Testis (tissue), 3 donors: Measurements from ENCODE around the gene HSFX1. TPM values are rescaled to one million over a fixed set of nuclear protein-coding genes. Genes with fewer than 3 reads are reported as not detected.

Experiments
- DNase-seq: peaks from one replicate; pipeline ENCODE4 v3.0.0-alpha.2; 2019
- H3K27ac ChIP-seq, 2 donors: fragments of 200-600 bp; sonication (generic); one replicate each; pipeline ENCODE4 v1.5.1; 2019
- H3K27me3 ChIP-seq: fragments of 200-600 bp; sonication (generic); one replicate; pipeline ENCODE4 v1.5.1; 2019
- H3K36me3 ChIP-seq: fragments of 200-600 bp; sonication (generic); one replicate; pipeline ENCODE4 v1.5.1; 2017; ENCODE audit warnings: low read depth; ENCODE audit errors: missing control alignments
- H3K4me1 ChIP-seq: fragments of 200-600 bp; sonication (generic); one replicate; pipeline ENCODE4 v1.5.1; 2019
- H3K4me3 ChIP-seq, 2 donors: fragments of 200-600 bp; sonication (generic); one replicate each; pipeline ENCODE4 v1.5.1; 2017 to 2019
- H3K9me3 ChIP-seq: fragments of 200-600 bp; sonication (generic); one replicate; pipeline ENCODE4 v1.5.1; 2017
- POLR2A ChIP-seq: fragments of 450-650 bp; IDR thresholded peaks from one replicate; pipeline ENCODE4 v1.6.1; 2017; ENCODE audit warnings: antibody characterized with exemption, mild to moderate bottlenecking, moderate library complexity
- WGBS, 2 donors: methylation state at CpG; one replicate each; pipeline ENCODE4 v1.1.5; 2018; 5-methylcytosine and 5-hydroxymethylcytosine counted together
- intact Hi-C: fragments of 100-400 bp; cut with DNase I; formaldehyde crosslinking; loops from one replicate; pipeline ENCODE4 v1.15.1; 2023; ENCODE audit warnings: low total_unique reads
- polyA plus RNA-seq: library from polyadenylated mRNA; stranded (reverse); fragments of 350-450 nt; fragmentation: Illumina TruSeq; extraction: RNeasy Lipid Tissue Mini Kit (QIAGEN cat#74804); gene quantifications from one replicate; pipeline ENCODE4 v1.2.3, GENCODE V29; 2014; ENCODE audit warnings: low read depth, low replicate concordance; ENCODE audit not compliant: insufficient read depth
- small RNA-seq, 2 donors: library from RNA; depleted of rRNA; stranded (forward); fragments of <200 nt; gene quantifications; one replicate each; pipeline ENCODE3, GENCODE V24; 2016
- total RNA-seq, 2 donors: library from RNA; depleted of rRNA; stranded (reverse); fragments of >200 nt; gene quantifications; one replicate each; pipeline ENCODE4 v1.2.3, GENCODE V29; 2016
- TF ChIP-seq, protein P1 (sequence below), 3 experiments: fragments of 450-650 bp in 2 of 3; fragments of 200-600 bp in 1 of 3; sonication (generic) in 1 of 3; IDR thresholded peaks; one replicate each; pipeline ENCODE4 v1.5.1; 2016 to 2019; ENCODE audit warnings: antibody characterized with exemption in 3 of 3, mild to moderate bottlenecking in 2 of 3, moderate library complexity in 1 of 3

Gene HSFX1
- total and polyA plus RNA-seq, 3 donors from 2014 or later = 1.3 to 9.8 (median 4.0) TPM

DNA sequence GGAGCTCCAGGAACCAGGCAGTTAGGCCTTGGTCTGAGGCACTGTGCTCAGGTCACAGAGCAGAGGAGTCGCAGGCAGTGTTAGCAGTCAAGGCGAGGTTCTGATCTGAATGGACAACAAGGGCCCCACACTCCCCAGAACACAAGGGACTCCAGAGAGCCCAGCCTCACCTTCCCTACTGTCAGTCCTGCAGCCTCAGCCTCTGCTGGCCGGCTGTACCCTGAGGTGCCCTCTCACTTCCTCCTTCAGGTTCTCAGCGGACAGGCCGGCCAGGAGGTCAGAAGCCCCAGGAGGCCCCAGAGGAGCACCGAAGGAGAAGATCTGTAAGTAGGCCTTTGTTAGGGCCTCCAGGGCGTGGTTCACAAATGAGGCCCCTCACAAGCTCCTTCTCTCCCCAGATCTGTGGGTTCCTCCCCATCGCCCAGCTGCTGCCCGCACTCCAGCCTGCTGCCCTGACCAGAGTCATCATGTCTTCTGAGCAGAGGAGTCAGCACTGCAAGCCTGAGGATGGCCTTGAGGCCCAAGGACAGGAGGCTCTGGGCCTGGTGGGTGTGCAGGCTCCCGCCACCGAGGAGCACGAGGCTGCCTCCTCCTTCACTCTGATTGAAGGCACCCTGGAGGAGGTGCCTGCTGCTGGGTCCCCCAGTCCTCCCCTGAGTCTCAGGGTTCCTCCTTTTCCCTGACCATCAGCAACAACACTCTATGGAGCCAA, 34.0 kb downstream of the HSFX1 start:
- Histone ChIP-seq H3K27ac (no peak overlapping the region), H3K36me3 (no peaks in the 10 kb centered on the region), H3K4me3 (no peak overlapping the region), H3K9me3 (no peaks in the 10 kb centered on the region), H3K4me1 (no peaks in the 10 kb centered on the region), H3K27me3 (no peaks in the 10 kb centered on the region)
- DNase-seq = no peak
- no peak for TF ChIP-seq POLR2A
- WGBS, 2 donors = 90% methylated on average over 2 of the region's 12 CpGs; no CpG with 5 or more reads in 1 of the 2 donors
- intact Hi-C loops = no loop called here

DNA sequence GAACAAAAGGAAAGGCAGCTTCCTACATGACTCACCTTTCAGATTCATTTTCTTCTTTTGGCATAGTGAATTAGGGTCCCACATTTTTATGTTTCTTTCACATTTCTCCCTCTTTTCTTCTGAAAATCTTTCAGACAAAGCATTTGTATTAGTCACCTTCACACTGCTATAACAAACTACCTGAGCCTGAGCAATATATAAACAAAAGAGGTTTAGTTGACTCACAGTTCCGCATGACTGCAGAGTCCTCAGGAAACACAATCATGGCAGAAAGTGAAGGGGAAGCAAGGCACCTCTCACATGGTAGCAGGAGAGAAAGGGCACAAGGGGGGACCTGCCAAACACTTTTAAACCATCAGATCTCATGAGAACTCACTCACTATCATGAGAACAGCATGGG, 44.8 kb downstream of the HSFX1 start:
- no peak for TF ChIP-seq POLR2A
- TF ChIP-seq, protein P1, sequence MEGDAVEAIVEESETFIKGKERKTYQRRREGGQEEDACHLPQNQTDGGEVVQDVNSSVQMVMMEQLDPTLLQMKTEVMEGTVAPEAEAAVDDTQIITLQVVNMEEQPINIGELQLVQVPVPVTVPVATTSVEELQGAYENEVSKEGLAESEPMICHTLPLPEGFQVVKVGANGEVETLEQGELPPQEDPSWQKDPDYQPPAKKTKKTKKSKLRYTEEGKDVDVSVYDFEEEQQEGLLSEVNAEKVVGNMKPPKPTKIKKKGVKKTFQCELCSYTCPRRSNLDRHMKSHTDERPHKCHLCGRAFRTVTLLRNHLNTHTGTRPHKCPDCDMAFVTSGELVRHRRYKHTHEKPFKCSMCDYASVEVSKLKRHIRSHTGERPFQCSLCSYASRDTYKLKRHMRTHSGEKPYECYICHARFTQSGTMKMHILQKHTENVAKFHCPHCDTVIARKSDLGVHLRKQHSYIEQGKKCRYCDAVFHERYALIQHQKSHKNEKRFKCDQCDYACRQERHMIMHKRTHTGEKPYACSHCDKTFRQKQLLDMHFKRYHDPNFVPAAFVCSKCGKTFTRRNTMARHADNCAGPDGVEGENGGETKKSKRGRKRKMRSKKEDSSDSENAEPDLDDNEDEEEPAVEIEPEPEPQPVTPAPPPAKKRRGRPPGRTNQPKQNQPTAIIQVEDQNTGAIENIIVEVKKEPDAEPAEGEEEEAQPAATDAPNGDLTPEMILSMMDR (IDR thresholded peaks at IDR 0.05) = no peak
- 100% methylated on average over 1 of the region's 1 CpG; no CpG with 5 or more reads in 1 of the 2 donors for WGBS, 2 donors
- no peaks in the 10 kb centered on the region for H3K9me3 ChIP-seq

DNA sequence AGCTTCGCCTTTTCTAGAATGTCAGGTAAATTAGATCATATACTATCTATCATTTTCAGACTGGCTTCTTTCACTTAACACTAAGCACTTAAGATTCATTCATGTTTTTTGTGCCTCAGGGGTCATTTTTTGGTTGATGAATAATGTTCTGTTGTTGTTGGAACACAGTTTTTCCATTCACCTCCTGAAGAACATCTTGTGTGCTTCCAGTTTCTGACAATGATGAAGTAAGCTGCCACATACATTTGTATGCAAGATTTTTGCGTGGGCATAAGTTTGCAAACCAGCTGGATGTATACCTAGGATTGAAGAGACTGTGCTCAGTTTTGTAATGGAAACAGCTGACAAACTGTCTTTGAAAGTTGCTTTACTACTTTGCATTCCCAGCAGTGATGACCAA, 45.5 kb downstream of the HSFX1 start:
- no peaks in the 10 kb centered on the region for H3K9me3 ChIP-seq
- no peaks in the 10 kb centered on the region for H3K36me3 ChIP-seq
- H3K4me3 ChIP-seq = no peak overlapping the region
- no peak overlapping the region for H3K27ac ChIP-seq
- intact Hi-C loops = no loop called here
- no peak for DNase-seq
- WGBS, 2 donors = 86 to 87% methylated on average over 2 of the region's 2 CpGs
- no peaks in the 10 kb centered on the region for H3K4me1 ChIP-seq
- no peaks in the 10 kb centered on the region for H3K27me3 ChIP-seq
- TF ChIP-seq POLR2A = no peak
- TF ChIP-seq, protein P1 (IDR thresholded peaks at IDR 0.05) = no peak

More for the DNA sequence above, 44.8 kb downstream of the HSFX1 start:
- intact Hi-C loops = no loop called here
- Histone ChIP-seq H3K36me3 (no peaks in the 10 kb centered on the region), H3K4me1 (no peaks in the 10 kb centered on the region), H3K27ac (no peak overlapping the region), H3K27me3 (no peaks in the 10 kb centered on the region), H3K4me3 (no peak overlapping the region)
- DNase-seq = no peak

DNA sequence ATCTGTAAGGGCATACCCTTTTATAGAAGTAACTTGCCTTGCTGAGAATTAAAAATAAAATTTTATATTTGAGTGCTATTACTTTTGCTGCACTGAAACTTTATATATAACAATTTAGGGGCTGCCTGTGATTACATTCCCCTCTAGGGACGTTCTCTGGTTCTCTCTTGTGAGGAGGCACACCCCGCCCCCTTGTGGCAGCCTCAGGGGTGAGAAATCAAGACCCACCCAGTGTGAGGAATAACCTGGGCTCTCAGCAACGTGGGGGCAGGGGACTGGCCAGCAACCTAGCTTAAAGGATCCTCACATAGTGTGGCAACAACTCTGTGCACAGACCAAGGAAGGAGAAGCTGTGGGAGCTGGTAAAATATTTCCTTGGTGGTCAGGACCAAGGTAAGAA, 51.6 kb downstream of the HSFX1 start:
- Histone ChIP-seq H3K4me3 (no peak overlapping the region), H3K36me3 (no peaks in the 10 kb centered on the region), H3K27me3 (no peaks in the 10 kb centered on the region), H3K27ac (no peak overlapping the region), H3K4me1 (no peaks in the 10 kb centered on the region), H3K9me3 (no peaks in the 10 kb centered on the region)
- TF ChIP-seq, protein P1 (IDR thresholded peaks at IDR 0.05) = no peak
- TF ChIP-seq POLR2A = no peak
- WGBS, 2 donors = 21 to 35% methylated on average over 2 to 3 of the region's 3 CpGs
- peak; percentile 16 for DNase-seq
- intact Hi-C loops = no loop called here

Small RNA genes lying within 50 kb of the gene (small RNA-seq; reads per million reads assigned to genes)
- gene AC244098.1 = 0 reads per million in 2 donors
- gene AC244098.2 = 0 reads per million in 2 donors
- gene AC244098.3 = 0 reads per million in 2 donors

Other genes starting within 250 kb of the HSFX1 start
- 10 to 100 TPM; 10.6 to 12.0 TPM for gene EOLA1, start 233.1 kb upstream of the HSFX1 start, total RNA-seq
- 13.4 TPM for gene EOLA1, start 233.1 kb upstream of the HSFX1 start, polyA plus RNA-seq
- gene HSFX3, start 224.1 kb upstream of the HSFX1 start, total RNA-seq = 1 to 10 TPM; 5.6 to 8.7 TPM
- gene HSFX3, start 224.1 kb upstream of the HSFX1 start, polyA plus RNA-seq = 16.6 TPM
- gene MAGEA9B, start 186.6 kb upstream of the HSFX1 start, total RNA-seq = 10 to 100 TPM; 18.6 to 24.6 TPM
- gene MAGEA9B, start 186.6 kb upstream of the HSFX1 start, polyA plus RNA-seq = 11.0 TPM
- 1 to 10 TPM; 4.8 to 5.6 TPM for gene HSFX2, start 178.8 kb upstream of the HSFX1 start, total RNA-seq
- gene HSFX2, start 178.8 kb upstream of the HSFX1 start, polyA plus RNA-seq = 11.8 TPM
- 10 to 100 TPM; 64.3 to 66.0 TPM for gene TMEM185A, start 142.3 kb upstream of the HSFX1 start, total RNA-seq
- gene TMEM185A, start 142.3 kb upstream of the HSFX1 start, polyA plus RNA-seq = 48.7 TPM
- gene MAGEA11, start 62.0 kb upstream of the HSFX1 start, total RNA-seq = 1 to 10 TPM; 6.8 to 9.8 TPM
- 9.4 TPM for gene MAGEA11, start 62.0 kb upstream of the HSFX1 start, polyA plus RNA-seq
- not detected for gene MAGEA9, start 7.9 kb downstream of the HSFX1 start, total RNA-seq
- gene MAGEA9, start 7.9 kb downstream of the HSFX1 start, polyA plus RNA-seq = 6.4 TPM
- gene MAGEA8, start 107.1 kb downstream of the HSFX1 start, total RNA-seq = 1 to 10 TPM; 1.1 to 2.0 TPM
- 2.9 TPM for gene MAGEA8, start 107.1 kb downstream of the HSFX1 start, polyA plus RNA-seq
- gene HSFX4, start 155.5 kb downstream of the HSFX1 start, total RNA-seq = 1 to 10 TPM; 2.4 to 6.0 TPM
- 9.7 TPM for gene HSFX4, start 155.5 kb downstream of the HSFX1 start, polyA plus RNA-seq
- gene EOLA2, start 164.4 kb downstream of the HSFX1 start, total RNA-seq = 10 to 100 TPM; 35.1 to 42.0 TPM
- 28.0 TPM for gene EOLA2, start 164.4 kb downstream of the HSFX1 start, polyA plus RNA-seq